GM18519 (cell line): ENCODE data around the gene LIN7C.
A peak's percentile ranks its signal among the peaks of the same experiment; 100 is the strongest.
"Not testable (repeated sequence)": the region's sequence is repeated elsewhere in the genome, so short reads cannot be mapped to it uniquely, and the experiment has no call there.

Experiments used
- ATAC-seq: cut with Tn5 transposase; IDR thresholded peaks from one replicate; pipeline ENCODE4 v1.9.1; 2021; ENCODE audit warnings: mild to moderate bottlenecking, moderate library complexity; ENCODE audit not compliant: unreplicated experiment, low FRiP score

The LIN7C gene

GRCh38 chr11:27506200-27507182 lies at the start of gene LIN7C:
Gene LIN7C, minus strand, starts transcription at chr11:27506769. Its CDS starts 17 bp downstream, at chr11:27506752.
- peak; percentile 85 for ATAC-seq

GRCh38 chr11:27555264-27555663 lies 48.7 kb upstream of the LIN7C start:
- no peak for ATAC-seq

GRCh38 chr11:27553186-27553585 lies 46.6 kb upstream of the LIN7C start:
- ATAC-seq = no peak

GRCh38 chr11:27552341-27552740 lies 45.8 kb upstream of the LIN7C start:
- no peak for ATAC-seq

- no peak for ATAC-seq
Observed at GRCh38 chr11:27551127-27551526, 44.6 kb upstream of the LIN7C start.

- ATAC-seq = no peak
Observed at GRCh38 chr11:27545946-27546345, 39.4 kb upstream of the LIN7C start.

- no peak for ATAC-seq
Observed at GRCh38 chr11:27545035-27545434, 38.5 kb upstream of the LIN7C start.

- ATAC-seq = no peak
Observed at GRCh38 chr11:27541790-27542189, 35.2 kb upstream of the LIN7C start.

GRCh38 chr11:27540051-27540450 lies 33.5 kb upstream of the LIN7C start:
- ATAC-seq = no peak

GRCh38 chr11:27535103-27535502 lies 28.5 kb upstream of the LIN7C start:
- ATAC-seq = no peak

GRCh38 chr11:27532652-27533325 lies 26.2 kb upstream of the LIN7C start:
- no peak for ATAC-seq

- ATAC-seq = no peak
Observed at GRCh38 chr11:27528712-27529111, 22.1 kb upstream of the LIN7C start.

- ATAC-seq = no peak
Observed at GRCh38 chr11:27526535-27526934, 20.0 kb upstream of the LIN7C start.

- no peak for ATAC-seq
Observed at GRCh38 chr11:27525824-27526516, 19.4 kb upstream of the LIN7C start.

- ATAC-seq = no peak
Observed at GRCh38 chr11:27524155-27524554, 17.6 kb upstream of the LIN7C start.

- ATAC-seq = no peak
Observed at GRCh38 chr11:27520226-27520625, 13.7 kb upstream of the LIN7C start.

GRCh38 chr11:27518518-27518917 lies 11.9 kb upstream of the LIN7C start:
- ATAC-seq = no peak

- ATAC-seq = not testable (repeated sequence)
Observed at GRCh38 chr11:27517490-27517889, 10.9 kb upstream of the LIN7C start.

GRCh38 chr11:27514558-27514957 lies 8.0 kb upstream of the LIN7C start:
- ATAC-seq = no peak

GRCh38 chr11:27514076-27514475 lies 7.5 kb upstream of the LIN7C start:
- ATAC-seq = no peak

GRCh38 chr11:27513389-27513788 lies 6.8 kb upstream of the LIN7C start:
- no peak for ATAC-seq
